Heart right ventricle (tissue), 16 donors: Measurements from ENCODE around the gene SAMD8. TPM values are rescaled to one million over a fixed set of nuclear protein-coding genes. Genes with fewer than 3 reads are reported as not detected.

Experiments
- ATAC-seq, 8 donors: fragments of 200-7000 bp; cut with Tn5 transposase; one replicate each; pipeline ENCODE4 v1.9.1; 2020; ENCODE audit warnings: mild to moderate bottlenecking in 8 of 8, moderate library complexity in 8 of 8, moderate number of reproducible peaks in 1 of 8
- DNase-seq, 2 donors: peaks; one replicate each; pipeline ENCODE4 v3.0.0-alpha.2; 2020
- H3K27ac ChIP-seq, 10 donors: fragments of 200-600 bp; sonication (generic) in 2 of 10; one replicate each; pipeline versions ENCODE4 v1.5.0 to v1.8.0; 2020 to 2022; ENCODE audit warnings: mild to moderate bottlenecking in 3 of 10
- H3K27me3 ChIP-seq, 7 donors: fragments of 200-600 bp; one replicate each; pipeline ENCODE4 v1.8.0; 2021 to 2022; ENCODE audit warnings: mild to moderate bottlenecking in 2 of 7
- H3K36me3 ChIP-seq, 9 donors: fragments of 200-600 bp; sonication (generic) in 1 of 9; one replicate each; pipeline versions ENCODE4 v1.5.0 to v1.8.0; 2020 to 2022; ENCODE audit warnings: mild to moderate bottlenecking in 2 of 9
- H3K4me1 ChIP-seq, 9 donors: fragments of 200-600 bp; sonication (generic) in 1 of 9; one replicate each; pipeline versions ENCODE4 v1.5.0 to v1.8.0; 2020 to 2022; ENCODE audit warnings: mild to moderate bottlenecking in 4 of 9
- H3K4me3 ChIP-seq, 10 donors: fragments of 200-600 bp; sonication (generic) in 2 of 10; one replicate each; pipeline versions ENCODE4 v1.5.0 to v1.8.0; 2020 to 2022; ENCODE audit warnings: mild to moderate bottlenecking in 7 of 10, moderate library complexity in 2 of 10
- H3K9me3 ChIP-seq, 11 donors: fragments of 200-600 bp in 10 of 11; sonication (generic) in 2 of 11; one replicate each; pipeline versions ENCODE4 v1.5.0 to v1.8.0; 2013 to 2022; ENCODE audit warnings: mild to moderate bottlenecking in 2 of 11, control low read depth in 1 of 11, moderate library complexity in 1 of 11
- WGBS, 2 donors: extraction: QIAGEN DNeasy Blood & Tissue Kit; methylation state at CpG; one replicate each; pipeline ENCODE4 v1.1.7; 2013; ENCODE audit warnings: inconsistent platforms in 1 of 2; 5-methylcytosine and 5-hydroxymethylcytosine counted together
- intact Hi-C, 10 donors: fragments of 100-400 bp; cut with DNase I; formaldehyde crosslinking; loops; one replicate each; pipeline versions ENCODE4 v1.11.1 to v1.14.2; 2022
- polyA plus RNA-seq, 2 donors: library from polyadenylated mRNA; stranded (reverse); fragments of 200-250 nt; gene quantifications; one replicate each; pipeline ENCODE4 v1.2.3, GENCODE V29; 2013
- total RNA-seq, 10 donors: library from RNA; stranded (reverse); fragmentation: NEBNext Ultra II Directional in 3 of 10; extraction: Animal tissue kit (Norgen Biotek cat#: 25700) in 3 of 10; gene quantifications; one replicate each; pipeline versions ENCODE4 v1.2.1 to v1.2.4, GENCODE V29; 2021 to 2023
- TF ChIP-seq, protein P1 (sequence below), 9 donors: fragments of 200-600 bp; sonication (generic) in 2 of 9; IDR thresholded peaks; one replicate each; pipeline versions ENCODE4 v1.5.0 to v1.8.0; 2021 to 2022; ENCODE audit warnings: antibody characterized with exemption in 9 of 9, mild to moderate bottlenecking in 5 of 9, moderate library complexity in 1 of 9
- donor health status: Arrhythmogenic right ventricular cardiomyopathy.
- donor health status: ischemic (EF 13 %, LVEDD 7.1; RV severe dilation, severe dysfunction).
- donor health status: healthy with polysubstance abuse.
- donor health status: DM: no; HTN: yes; CAD: no.
- donor health status: DM: no; HTN: no; CAD: no.
- donor health status: ischemic (EF 25% LVEDD 6.9; RV normal size, moderate dysfunction).
- donor health status: ischemic (EF 25% LVEDD 5.7; RV mildly dilated, moderate dysfunction).
- donor health status: healthy.
- donor health status: DM: yes; HTN: yes; CAD: no.
- donor health status: Ischemic cardiomyopathy.
- donor health status: ischemic (EF 35%, LVEDD 5.7; RV mildly dilated, moderate dysfunction).
- donor health status: nonischemic (EF 11% LVEDD 7.7; RV severe dilation, severe dysfunction).
- donor health status: DM: yes; HTN: yes; CAD: no.
- donor health status: PGD.
- donor health status: ischemic (EF 29% LVEDD 5.4; RV normal size, mild dysfunction).
- donor health status: nonischemic (EF 23%, LVEDD 6.1; RV moderate dilation, normal function).

Gene SAMD8
- total and polyA plus RNA-seq, 12 donors = 5.3 to 31.2 (median 25.4) TPM

DNA sequence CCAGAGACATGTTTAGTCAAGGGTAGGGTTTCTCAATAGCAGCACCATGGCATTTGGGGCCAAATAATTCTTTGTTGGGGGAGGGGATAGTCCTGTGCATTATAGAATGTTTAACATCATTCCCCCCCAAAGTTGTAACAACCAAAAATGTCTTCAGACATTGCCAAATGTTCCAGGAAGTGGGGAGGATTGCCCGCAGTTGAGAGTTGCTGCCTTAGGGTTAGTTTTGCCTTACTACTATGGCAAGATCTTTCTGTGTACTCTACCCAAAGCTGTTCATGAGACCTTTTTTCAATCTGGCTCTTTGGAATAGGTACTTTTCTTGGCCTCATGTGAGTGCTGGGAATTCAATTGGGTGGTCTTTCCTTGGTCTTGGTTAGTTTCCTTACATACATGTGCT, 34.1 kb downstream of the SAMD8 start:
- peak overlapping the region in 1 of 10 donors; percentile 20 for H3K27ac ChIP-seq
- H3K27me3 ChIP-seq = no peaks in the 10 kb centered on the region
- intact Hi-C loops = no loop called here
- H3K4me3 ChIP-seq = no peak overlapping the region
- H3K36me3 ChIP-seq = peaks cover 0 to 5% (median 1%) of the 10 kb centered on the region in 9 donors
- H3K4me1 ChIP-seq = peaks cover 0 to 52% (median 26%) of the 10 kb centered on the region in 9 donors
- H3K9me3 ChIP-seq = no peaks in the 10 kb centered on the region
- TF ChIP-seq, protein P1, sequence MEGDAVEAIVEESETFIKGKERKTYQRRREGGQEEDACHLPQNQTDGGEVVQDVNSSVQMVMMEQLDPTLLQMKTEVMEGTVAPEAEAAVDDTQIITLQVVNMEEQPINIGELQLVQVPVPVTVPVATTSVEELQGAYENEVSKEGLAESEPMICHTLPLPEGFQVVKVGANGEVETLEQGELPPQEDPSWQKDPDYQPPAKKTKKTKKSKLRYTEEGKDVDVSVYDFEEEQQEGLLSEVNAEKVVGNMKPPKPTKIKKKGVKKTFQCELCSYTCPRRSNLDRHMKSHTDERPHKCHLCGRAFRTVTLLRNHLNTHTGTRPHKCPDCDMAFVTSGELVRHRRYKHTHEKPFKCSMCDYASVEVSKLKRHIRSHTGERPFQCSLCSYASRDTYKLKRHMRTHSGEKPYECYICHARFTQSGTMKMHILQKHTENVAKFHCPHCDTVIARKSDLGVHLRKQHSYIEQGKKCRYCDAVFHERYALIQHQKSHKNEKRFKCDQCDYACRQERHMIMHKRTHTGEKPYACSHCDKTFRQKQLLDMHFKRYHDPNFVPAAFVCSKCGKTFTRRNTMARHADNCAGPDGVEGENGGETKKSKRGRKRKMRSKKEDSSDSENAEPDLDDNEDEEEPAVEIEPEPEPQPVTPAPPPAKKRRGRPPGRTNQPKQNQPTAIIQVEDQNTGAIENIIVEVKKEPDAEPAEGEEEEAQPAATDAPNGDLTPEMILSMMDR (IDR thresholded peaks at IDR 0.05) = no peak
- no peak for DNase-seq
- WGBS, 2 donors = 89 to 97% methylated on average over 1 of the region's 1 CpG
- no peak for ATAC-seq

DNA sequence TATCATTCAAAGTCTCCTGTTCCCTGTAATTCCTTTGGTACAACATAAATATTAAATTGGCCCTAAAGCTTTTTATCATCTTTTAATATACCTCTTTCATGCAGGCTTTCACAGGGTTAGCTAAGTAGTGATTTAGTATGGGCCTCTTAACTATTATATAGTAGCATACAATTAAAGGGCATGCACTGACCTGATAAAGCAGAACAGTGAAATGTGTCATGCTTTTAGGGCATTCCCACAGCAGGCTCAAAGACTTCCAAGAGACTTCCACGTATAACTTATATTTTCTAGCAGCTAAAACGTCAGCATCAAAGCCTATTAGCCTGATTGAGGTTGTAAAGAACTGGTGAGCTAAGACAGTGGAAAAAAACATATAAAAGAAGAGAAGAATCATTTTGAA, 35.3 kb downstream of the SAMD8 start:
- Histone ChIP-seq H3K4me3 (no peak overlapping the region), H3K36me3 (peaks cover 0 to 17% (median 13%) of the 10 kb centered on the region in 9 donors), H3K9me3 (no peaks in the 10 kb centered on the region), H3K4me1 (peaks cover 0 to 52% (median 26%) of the 10 kb centered on the region in 9 donors), H3K27ac (no peak overlapping the region), H3K27me3 (no peaks in the 10 kb centered on the region)
- DNase-seq (no peak), ATAC-seq (no peak)
- intact Hi-C loops = no loop called here
- TF ChIP-seq, protein P1 (IDR thresholded peaks at IDR 0.05) = no peak
- 83% methylated on average over 2 of the region's 2 CpGs for WGBS, 2 donors

DNA sequence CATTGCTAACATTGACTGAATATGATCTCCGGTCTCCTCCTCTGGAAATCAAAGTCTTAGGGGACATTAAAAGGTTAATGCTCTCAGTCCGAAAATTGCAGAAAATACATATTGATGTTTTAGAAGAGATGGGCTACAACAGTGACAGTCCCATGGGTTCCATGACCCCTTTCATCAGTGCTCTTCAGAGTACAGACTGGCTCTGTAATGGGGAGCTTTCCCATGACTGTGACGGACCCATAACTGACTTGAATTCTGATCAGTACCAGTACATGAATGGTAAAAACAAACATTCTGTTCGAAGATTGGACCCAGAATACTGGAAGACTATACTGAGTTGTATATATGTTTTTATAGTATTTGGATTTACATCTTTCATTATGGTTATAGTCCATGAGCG, 39.2 kb downstream of the SAMD8 start:
- TF ChIP-seq, protein P1 (IDR thresholded peaks at IDR 0.05) = no peak
- Histone ChIP-seq H3K27ac (no peak overlapping the region), H3K4me1 (peaks cover 0 to 27% (median 11%) of the 10 kb centered on the region in 9 donors), H3K4me3 (no peak overlapping the region), H3K36me3 (peaks cover 0 to 53% (median 16%) of the 10 kb centered on the region in 9 donors), H3K27me3 (no peaks in the 10 kb centered on the region), H3K9me3 (no peaks in the 10 kb centered on the region)
- DNase-seq (no peak), ATAC-seq (no peak)
- 94 to 96% methylated on average over 5 of the region's 5 CpGs for whole genome bisulfite sequencing, 2 donors
- intact Hi-C loops = no loop called here

DNA sequence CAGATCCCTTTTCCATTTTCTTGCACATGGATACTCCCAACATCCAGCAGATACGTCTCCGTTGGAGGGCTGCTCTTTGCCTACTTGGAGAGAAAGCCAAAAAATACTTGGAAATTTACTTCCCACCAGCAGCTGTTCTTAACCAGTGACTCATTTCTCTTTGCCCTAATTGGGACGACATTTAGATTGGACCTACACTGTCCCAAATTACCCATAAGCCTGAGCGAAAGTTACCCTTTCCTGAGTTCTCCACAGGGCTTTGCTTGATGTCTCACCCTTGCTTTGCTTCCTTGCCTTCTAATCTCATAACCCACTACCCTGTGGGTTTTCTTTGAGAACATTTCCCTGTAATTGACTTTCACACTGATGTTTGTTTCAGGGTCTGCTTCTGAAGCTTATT, 48.1 kb downstream of the SAMD8 start:
- TF ChIP-seq, protein P1 (IDR thresholded peaks at IDR 0.05) = no peak
- no peak for DNase-seq
- intact Hi-C loops = no loop called here
- Histone ChIP-seq H3K9me3 (no peaks in the 10 kb centered on the region), H3K4me3 (no peak overlapping the region), H3K27ac (peak overlapping the region in 4 of 10 donors; percentile 5 to 34 (median 6)), H3K36me3 (peaks cover 0 to 32% (median 0%) of the 10 kb centered on the region in 9 donors), H3K4me1 (peaks cover 0 to 34% (median 17%) of the 10 kb centered on the region in 9 donors), H3K27me3 (no peaks in the 10 kb centered on the region)
- ATAC-seq = peak in 5 of 8 donors; percentile 29 to 85 (median 53)
- 74 to 80% methylated on average over 4 of the region's 4 CpGs for WGBS, 2 donors
